ENCODE results near the gene PHETA1. TPM values are rescaled to one million over a fixed set of nuclear protein-coding genes. Genes with fewer than 3 reads are reported as not detected.
"Not testable (repeated sequence)": the region's sequence is repeated elsewhere in the genome, so short reads cannot be mapped to it uniquely, and the experiment has no call there.

The PHETA1 gene
- total RNA-seq, 5 donors from 2014 or later (not counting 1 experiment from before 2014, with no cell fraction given), result 1.4 to 6.2 (median 5.4) TPM

GRCh38 chr12:111386885-111387284 lies 18.0 kb upstream of the PHETA1 start:
- ATAC-seq (replicated peaks in 1 of 4), result no peak
- DNase-seq, result no peak
- H3K4me3 ChIP-seq (ENCODE audit: control insufficient read depth in 1 of 2, extremely low read depth in 1 of 2, low read length in 1 of 2), result no peak overlapping the region
- H3K36me3 Mint-ChIP-seq, result no peaks in the 10 kb centered on the region
- no peak overlapping the region for H3K4me3 Mint-ChIP-seq
- H3K27ac Mint-ChIP-seq, result no peak overlapping the region
- no peaks in the 10 kb centered on the region for H3K27me3 Mint-ChIP-seq
- WGBS (ENCODE audit: insufficient coverage), result 90% methylated on average over 2 of the region's 3 CpGs
- H3K36me3 ChIP-seq (ENCODE audit: control insufficient read depth in 2 of 2, extremely low read depth in 1 of 2, insufficient read depth in 1 of 2, low read length in 1 of 2), result no peaks in the 10 kb centered on the region
- no peak overlapping the region for H3K27ac ChIP-seq (ENCODE audit: low read length)
- peaks cover 0 to 17% of the 10 kb centered on the region in 2 experiments for H3K27me3 ChIP-seq (replicated peaks in 1 of 2; ENCODE audit: control insufficient read depth in 2 of 2, extremely low read depth in 1 of 2, insufficient read depth in 2 of 2, low read length in 1 of 2)
- H3K4me1 ChIP-seq (ENCODE audit: control insufficient read depth in 1 of 2, extremely low read depth in 1 of 2, insufficient read depth in 2 of 2, low read length in 2 of 2), result no peaks in the 10 kb centered on the region
- POLR2A ChIA-PET, result no interaction called here
- peaks cover 0 to 2% (median 0%) of the 10 kb centered on the region in 3 donors for H3K4me1 Mint-ChIP-seq
- CTCF ChIA-PET, result interaction anchor here (0.6 to 0.7 kb wide), 2 partner anchors 155 to 1091 kb away, joined by 3 to 4 read pairs; no protein-coding TSS in a partner anchor
- H3K9me3 ChIP-seq, result no peaks in the 10 kb centered on the region
- no peaks in the 10 kb centered on the region for H3K9me3 Mint-ChIP-seq

GRCh38 chr12:111384596-111384995 lies 15.7 kb upstream of the PHETA1 start:
- ATAC-seq (replicated peaks in 1 of 4) (no peak), DNase-seq (no peak)
- Mint-ChIP-seq H3K4me1 (peaks cover 0 to 2% (median 0%) of the 10 kb centered on the region in 3 donors), H3K27me3 (no peaks in the 10 kb centered on the region), H3K9me3 (no peaks in the 10 kb centered on the region), H3K36me3 (no peaks in the 10 kb centered on the region), H3K27ac (no peak overlapping the region), H3K4me3 (no peak overlapping the region)
- H3K4me1 ChIP-seq (ENCODE audit: control insufficient read depth in 1 of 2, extremely low read depth in 1 of 2, insufficient read depth in 2 of 2, low read length in 2 of 2), result no peaks in the 10 kb centered on the region
- no peaks in the 10 kb centered on the region for H3K36me3 ChIP-seq (ENCODE audit: control insufficient read depth in 2 of 2, extremely low read depth in 1 of 2, insufficient read depth in 1 of 2, low read length in 1 of 2)
- WGBS (ENCODE audit: insufficient coverage), result 68% methylated on average over 4 of the region's 5 CpGs
- H3K4me3 ChIP-seq (ENCODE audit: control insufficient read depth in 1 of 2, extremely low read depth in 1 of 2, low read length in 1 of 2), result no peak overlapping the region
- ChIA-PET POLR2A (interaction anchor here in 1 of 2 donors (0.6 kb wide), 1 partner anchor 9 kb away, joined by 3 read pairs; no protein-coding TSS in a partner anchor), CTCF (interaction anchor here in 1 of 2 donors (0.6 kb wide), 1 partner anchor 18 kb away, joined by 3 read pairs; no protein-coding TSS in a partner anchor)
- H3K9me3 ChIP-seq, result no peaks in the 10 kb centered on the region
- no peak overlapping the region for H3K27ac ChIP-seq (ENCODE audit: low read length)
- H3K27me3 ChIP-seq (replicated peaks in 1 of 2; ENCODE audit: control insufficient read depth in 2 of 2, extremely low read depth in 1 of 2, insufficient read depth in 2 of 2, low read length in 1 of 2), result peaks cover 0 to 8% of the 10 kb centered on the region in 2 experiments

GRCh38 chr12:111379942-111380554 lies 11.2 kb upstream of the PHETA1 start:
- Mint-ChIP-seq H3K9me3 (no peaks in the 10 kb centered on the region), H3K4me3 (no peak overlapping the region), H3K4me1 (peaks cover 0 to 2% (median 0%) of the 10 kb centered on the region in 3 donors), H3K36me3 (no peaks in the 10 kb centered on the region), H3K27ac (no peak overlapping the region), H3K27me3 (peaks cover 0 to 2% of the 10 kb centered on the region in 2 donors)
- H3K4me3 ChIP-seq (ENCODE audit: control insufficient read depth in 1 of 2, extremely low read depth in 1 of 2, low read length in 1 of 2), result no peak overlapping the region
- no peaks in the 10 kb centered on the region for H3K4me1 ChIP-seq (ENCODE audit: control insufficient read depth in 1 of 2, extremely low read depth in 1 of 2, insufficient read depth in 2 of 2, low read length in 2 of 2)
- ChIA-PET POLR2A (no interaction called here), CTCF (interaction anchor here in 1 of 2 donors (0.6 kb wide), 1 partner anchor 817 kb away, joined by 3 read pairs; no protein-coding TSS in a partner anchor)
- H3K27ac ChIP-seq (ENCODE audit: low read length), result no peak overlapping the region
- no peaks in the 10 kb centered on the region for H3K9me3 ChIP-seq
- DNase-seq (no peak), ATAC-seq (replicated peaks in 1 of 4) (no peak)
- H3K27me3 ChIP-seq (replicated peaks in 1 of 2; ENCODE audit: control insufficient read depth in 2 of 2, extremely low read depth in 1 of 2, insufficient read depth in 2 of 2, low read length in 1 of 2), result peaks cover 0 to 12% of the 10 kb centered on the region in 2 experiments
- WGBS (ENCODE audit: insufficient coverage), result 80% methylated on average over 1 of the region's 6 CpGs
- no peaks in the 10 kb centered on the region for H3K36me3 ChIP-seq (ENCODE audit: control insufficient read depth in 2 of 2, extremely low read depth in 1 of 2, insufficient read depth in 1 of 2, low read length in 1 of 2)

GRCh38 chr12:111377440-111377839 lies 8.5 kb upstream of the PHETA1 start:
- H3K9me3 Mint-ChIP-seq, result no peaks in the 10 kb centered on the region
- Histone ChIP-seq H3K4me3 (ENCODE audit: control insufficient read depth in 1 of 2, extremely low read depth in 1 of 2, low read length in 1 of 2) (no peak overlapping the region), H3K27ac (ENCODE audit: low read length) (no peak overlapping the region), H3K4me1 (ENCODE audit: control insufficient read depth in 1 of 2, extremely low read depth in 1 of 2, insufficient read depth in 2 of 2, low read length in 2 of 2) (no peaks in the 10 kb centered on the region), H3K36me3 (ENCODE audit: control insufficient read depth in 2 of 2, extremely low read depth in 1 of 2, insufficient read depth in 1 of 2, low read length in 1 of 2) (no peaks in the 10 kb centered on the region), H3K27me3 (replicated peaks in 1 of 2; ENCODE audit: control insufficient read depth in 2 of 2, extremely low read depth in 1 of 2, insufficient read depth in 2 of 2, low read length in 1 of 2) (peaks cover 0 to 12% of the 10 kb centered on the region in 2 experiments), H3K9me3 (no peaks in the 10 kb centered on the region)
- peaks cover 0 to 3% of the 10 kb centered on the region in 2 donors for H3K27me3 Mint-ChIP-seq
- no peak for ATAC-seq (replicated peaks in 1 of 4)
- H3K4me3 Mint-ChIP-seq, result no peak overlapping the region
- no peak overlapping the region for H3K27ac Mint-ChIP-seq
- no peaks in the 10 kb centered on the region for H3K36me3 Mint-ChIP-seq
- no peaks in the 10 kb centered on the region for H3K4me1 Mint-ChIP-seq
- DNase-seq, result no peak
- ChIA-PET CTCF (interaction anchor here (0.6 to 0.7 kb wide), 3 partner anchors 561 to 1972 kb away, joined by 3 to 6 read pairs (median 4); no protein-coding TSS in a partner anchor), POLR2A (no interaction called here)
- no CpG with 5 or more reads among the region's 3 CpGs for WGBS (ENCODE audit: insufficient coverage)

GRCh38 chr12:111373231-111373630 lies 4.3 kb upstream of the PHETA1 start:
- Histone ChIP-seq H3K27me3 (replicated peaks in 1 of 2; ENCODE audit: control insufficient read depth in 2 of 2, extremely low read depth in 1 of 2, insufficient read depth in 2 of 2, low read length in 1 of 2) (peaks cover 0 to 15% of the 10 kb centered on the region in 2 experiments), H3K4me1 (ENCODE audit: control insufficient read depth in 1 of 2, extremely low read depth in 1 of 2, insufficient read depth in 2 of 2, low read length in 2 of 2) (peaks cover 6 to 16% of the 10 kb centered on the region in 2 experiments)
- CTCF ChIA-PET; H3K27ac Mint-ChIP-seq; H3K27me3 Mint-ChIP-seq; ATAC-seq (replicated peaks in 1 of 4); H3K36me3 ChIP-seq (ENCODE audit: control insufficient read depth in 2 of 2, extremely low read depth in 1 of 2, insufficient read depth in 1 of 2, low read length in 1 of 2); H3K27ac ChIP-seq (ENCODE audit: low read length); DNase-seq; H3K9me3 Mint-ChIP-seq; POLR2A ChIA-PET; H3K4me3 ChIP-seq (ENCODE audit: control insufficient read depth in 1 of 2, extremely low read depth in 1 of 2, low read length in 1 of 2); H3K36me3 Mint-ChIP-seq; H3K4me3 Mint-ChIP-seq; H3K9me3 ChIP-seq: not testable (repeated sequence)
- peaks cover 7 to 10% (median 8%) of the 10 kb centered on the region in 3 donors for H3K4me1 Mint-ChIP-seq
- 86% methylated on average over 1 of the region's 1 CpG for WGBS (ENCODE audit: insufficient coverage)

- Mint-ChIP-seq H3K4me3 (peak overlapping the region; percentile 77 to 83 (median 81)), H3K27me3 (no peaks in the 10 kb centered on the region), H3K36me3 (no peaks in the 10 kb centered on the region), H3K9me3 (no peaks in the 10 kb centered on the region), H3K4me1 (peaks cover 24 to 28% (median 27%) of the 10 kb centered on the region in 3 donors), H3K27ac (peak overlapping the region in 1 of 2 donors; percentile 41)
- WGBS (ENCODE audit: insufficient coverage), result 71% methylated on average over 12 of the region's 13 CpGs
- no peak for ATAC-seq (replicated peaks in 1 of 4)
- DNase-seq, result no peak
- H3K9me3 ChIP-seq, result no peaks in the 10 kb centered on the region
- CTCF ChIA-PET, result interaction anchor here in 1 of 2 donors (1.4 kb wide), 1 partner anchor 27 kb away, joined by 4 read pairs; no protein-coding TSS in a partner anchor
- H3K27me3 ChIP-seq (replicated peaks in 1 of 2; ENCODE audit: control insufficient read depth in 2 of 2, extremely low read depth in 1 of 2, insufficient read depth in 2 of 2, low read length in 1 of 2), result peaks cover 0 to 5% of the 10 kb centered on the region in 2 experiments
- no peak overlapping the region for H3K27ac ChIP-seq (ENCODE audit: low read length)
- peaks cover 6 to 25% of the 10 kb centered on the region in 2 experiments for H3K4me1 ChIP-seq (ENCODE audit: control insufficient read depth in 1 of 2, extremely low read depth in 1 of 2, insufficient read depth in 2 of 2, low read length in 2 of 2)
- POLR2A ChIA-PET, result interaction anchor here in 1 of 2 donors (0.5 to 0.6 kb wide), 2 partner anchors 272 to 1810 kb away, joined by 3 read pairs; no protein-coding TSS in a partner anchor
- H3K36me3 ChIP-seq (ENCODE audit: control insufficient read depth in 2 of 2, extremely low read depth in 1 of 2, insufficient read depth in 1 of 2, low read length in 1 of 2), result no peaks in the 10 kb centered on the region
- peak overlapping the region; percentile 53 to 86 for H3K4me3 ChIP-seq (ENCODE audit: control insufficient read depth in 1 of 2, extremely low read depth in 1 of 2, low read length in 1 of 2)
Observed at GRCh38 chr12:111369496-111370220, 763 bp upstream of the PHETA1 start.
